Neural cell (in vitro differentiated cells): ENCODE results near the gene LDB3. TPM values are rescaled to one million over a fixed set of nuclear protein-coding genes. Genes with fewer than 3 reads are reported as not detected.

Source experiments
- H2AFZ ChIP-seq: fragments of 200-600, 300-800 bp; sonication (generic), shearing (Covaris generic); 2 replicates; pipeline ENCODE4 v1.6.0; 2014; ENCODE audit warnings: low read depth, mild to moderate bottlenecking, antibody characterized with exemption, low read length, moderate library complexity
- H3F3A ChIP-seq: fragments of 200-600 bp; shearing (Covaris generic); 2 replicates; pipeline ENCODE4 v1.6.1; 2016; ENCODE audit warnings: mild to moderate bottlenecking, moderate library complexity, mixed read lengths, antibody characterized with exemption, low read length; ENCODE audit not compliant: insufficient read depth, poor library complexity, severe bottlenecking
- H3K27ac ChIP-seq: fragments of 200-600, 300-800 bp; sonication (generic), shearing (Covaris generic); 2 replicates; pipeline ENCODE4 v1.5.1; 2014; ENCODE audit warnings: mild to moderate bottlenecking, low read length, moderate library complexity
- H3K27me3 ChIP-seq: fragments of 300-800, 200-600 bp; sonication (generic), shearing (Covaris generic); 2 replicates; pipeline ENCODE4 v1.6.0; 2014; ENCODE audit warnings: mild to moderate bottlenecking, low read depth, low read length, moderate library complexity; ENCODE audit not compliant: insufficient read depth
- H3K36me3 ChIP-seq: fragments of 300-800, 200-600 bp; sonication (generic), shearing (Covaris generic); 2 replicates; pipeline ENCODE4 v1.5.1; 2014; ENCODE audit warnings: mild to moderate bottlenecking, antibody characterized with exemption, low read length, moderate library complexity; ENCODE audit not compliant: insufficient read depth
- H3K4me2 ChIP-seq: fragments of 300-800, 200-600 bp; sonication (generic), shearing (Covaris generic); 2 replicates; pipeline ENCODE4 v1.6.0; 2014; ENCODE audit warnings: mild to moderate bottlenecking, low read length
- H3K4me3 ChIP-seq: fragments of 300-800, 200-600 bp; sonication (generic), shearing (Covaris generic); 2 replicates; pipeline ENCODE4 v1.5.1; 2014; ENCODE audit warnings: mild to moderate bottlenecking, low read length, moderate library complexity
- H3K79me2 ChIP-seq: fragments of 200-600 bp; shearing (Covaris generic); replicated peaks from 2 replicates; pipeline ENCODE4 v1.6.0; 2014; ENCODE audit warnings: mild to moderate bottlenecking, low read length, moderate library complexity; ENCODE audit not compliant: insufficient read depth
- H3K9ac ChIP-seq: fragments of 300-800, 200-600 bp; sonication (generic), shearing (Covaris generic); 2 replicates; pipeline ENCODE4 v1.6.1; 2016; ENCODE audit warnings: mild to moderate bottlenecking, low read length, mixed read lengths
- H3K9me2 ChIP-seq: fragments of 200-600 bp; shearing (Covaris generic); 2 replicates; pipeline ENCODE4 v1.6.1; 2016; ENCODE audit warnings: mild to moderate bottlenecking, low read length, mixed read lengths; ENCODE audit not compliant: insufficient read depth
- H3K9me3 ChIP-seq: fragments of 200-600, 300-800 bp; sonication (generic), shearing (Covaris generic); 2 replicates; pipeline ENCODE4 v1.6.1; 2016; ENCODE audit warnings: mild to moderate bottlenecking, mixed run types, low read length, moderate library complexity, mixed read lengths
- H4K20me1 ChIP-seq: fragments of 200-600 bp; shearing (Covaris generic); 2 replicates; pipeline ENCODE4 v1.6.1; 2016; ENCODE audit warnings: mild to moderate bottlenecking, mixed run types; ENCODE audit not compliant: insufficient read depth
- CTCF ChIP-seq: fragments of 450-650 bp; IDR thresholded peaks from 2 replicates; pipeline ENCODE4 v1.5.1; 2014; ENCODE audit warnings: antibody characterized with exemption, mild to moderate bottlenecking, moderate library complexity; ENCODE audit not compliant: poor library complexity, severe bottlenecking
- EP300 ChIP-seq: fragments of 450-650 bp; conservative IDR thresholded peaks from 2 replicates; pipeline ENCODE4 v1.6.1; 2014; ENCODE audit warnings: antibody characterized with exemption, mild to moderate bottlenecking, moderate library complexity; ENCODE audit not compliant: poor library complexity, severe bottlenecking
- EZH2 ChIP-seq: fragments of 200-600, 300-800 bp; shearing (Covaris generic), sonication (generic); IDR thresholded peaks from 2 replicates; pipeline ENCODE4 v1.6.1; 2014; ENCODE audit warnings: antibody characterized with exemption, low read length, borderline replicate concordance, mild to moderate bottlenecking; ENCODE audit not compliant: insufficient read depth, poor library complexity, severe bottlenecking
- MXI1 ChIP-seq: fragments of 450-650 bp; conservative IDR thresholded peaks from 2 replicates; pipeline ENCODE4 v1.6.1; 2014; ENCODE audit warnings: antibody characterized with exemption, mild to moderate bottlenecking; ENCODE audit not compliant: poor library complexity, severe bottlenecking
- POLR2AphosphoS5 ChIP-seq: IDR thresholded peaks from 2 replicates; pipeline ENCODE4 v1.6.1; 2012
- RAD21 ChIP-seq: fragments of 450-650 bp; conservative IDR thresholded peaks from 2 replicates; pipeline ENCODE4 v1.6.1; 2014; ENCODE audit warnings: antibody characterized with exemption, mild to moderate bottlenecking, moderate library complexity
- REST ChIP-seq: IDR thresholded peaks from 2 replicates; pipeline ENCODE4 v1.6.1; 2012; ENCODE audit warnings: borderline replicate concordance
- SMC3 ChIP-seq: fragments of 450-650 bp; conservative IDR thresholded peaks from 2 replicates; pipeline ENCODE4 v1.6.1; 2014; ENCODE audit warnings: antibody characterized with exemption, mild to moderate bottlenecking, moderate library complexity; ENCODE audit not compliant: poor library complexity
- TAF1 ChIP-seq: IDR thresholded peaks from 2 replicates; pipeline ENCODE4 v1.6.1; 2012; ENCODE audit warnings: low read depth
- polyA plus RNA-seq: library from polyadenylated mRNA; depleted of rRNA; stranded (reverse); fragments of >200 nt; gene quantifications from 2 replicates; pipeline ENCODE4 v1.2.3, GENCODE V29; 2014

LDB3 gene
- polyA plus RNA-seq, 1 donor from 2014 or later: 0.12 TPM

- Histone ChIP-seq H4K20me1 (no peaks in the 10 kb centered on the region), H3K27me3 (no peaks in the 10 kb centered on the region), H2AFZ (no peak overlapping the region), H3K27ac (no peak overlapping the region), H3K79me2 (no peaks in the 10 kb centered on the region), H3K36me3 (no peaks in the 10 kb centered on the region), H3F3A (no peaks in the 10 kb centered on the region), H3K4me3 (no peak overlapping the region), H3K9ac (no peak overlapping the region), H3K9me3 (no peaks in the 10 kb centered on the region), H3K4me2 (no peak overlapping the region), H3K9me2 (no peaks in the 10 kb centered on the region)
- no peak for TF ChIP-seq POLR2AphosphoS5
- no peak for TF ChIP-seq REST
- no peak for TF ChIP-seq TAF1
These were observed 15.7 kb upstream of the LDB3 start for GRCh38 chr10:86652361-86653202.

- Histone ChIP-seq H4K20me1 (no peaks in the 10 kb centered on the region), H3K27ac (no peak overlapping the region), H3K79me2 (no peaks in the 10 kb centered on the region), H3K9me2 (no peaks in the 10 kb centered on the region), H3K4me3 (no peak overlapping the region), H3K9ac (no peak overlapping the region), H2AFZ (no peak overlapping the region), H3K36me3 (no peaks in the 10 kb centered on the region), H3F3A (no peaks in the 10 kb centered on the region), H3K27me3 (no peaks in the 10 kb centered on the region), H3K4me2 (no peak overlapping the region), H3K9me3 (no peaks in the 10 kb centered on the region)
- no peak for TF ChIP-seq POLR2AphosphoS5
- no peak for TF ChIP-seq TAF1
- TF ChIP-seq SMC3: no peak
- TF ChIP-seq REST: no peak
- TF ChIP-seq MXI1: no peak
- no peak for TF ChIP-seq RAD21
- no peak for TF ChIP-seq CTCF
- TF ChIP-seq EP300: no peak
- TF ChIP-seq EZH2: no peak
These were observed 14.9 kb upstream of the LDB3 start for GRCh38 chr10:86653379-86653778.
